Uterus (tissue), 2 donors: Measurements from ENCODE around the gene FBP1.

Experiments used
- CTCF ChIP-seq, 4 experiments: fragments of 200-600 bp in 2 of 4; fragments of 450-650 bp in 2 of 4; sonication (generic) in 2 of 4; IDR thresholded peaks; one replicate each; pipeline ENCODE4 v1.5.1; 2016 to 2019; ENCODE audit warnings: antibody characterized with exemption in 4 of 4, mild to moderate bottlenecking in 2 of 4, moderate library complexity in 1 of 4
- POLR2A ChIP-seq, 2 donors: fragments of 450-650 bp; IDR thresholded peaks; one replicate each; pipeline ENCODE4 v1.6.1; 2016; ENCODE audit warnings: antibody characterized with exemption in 2 of 2, mild to moderate bottlenecking in 1 of 2, moderate library complexity in 1 of 2

GRCh38 chr9:94666364-94667099 lies 27.2 kb upstream of the FBP1 start:
- TF ChIP-seq POLR2A (IDR thresholded peaks at IDR 0.05): no peak
- no peak for TF ChIP-seq CTCF (IDR thresholded peaks at IDR 0.05)
